B cell (primary cell): ENCODE data around the gene STMN3. TPM values are rescaled to one million over a fixed set of nuclear protein-coding genes. Genes with fewer than 3 reads are reported as not detected.

Experiments used
- ATAC-seq: fragments of 200-7000 bp; cut with Tn5 transposase; one replicate; pipeline ENCODE4 v1.10.0; 2021; ENCODE audit warnings: low read depth, mild to moderate bottlenecking, moderate number of reproducible peaks, moderate library complexity
- CTCF ChIA-PET: fragments of 350-600 bp; sonication (Branson Sonifier 250); formaldehyde crosslinking; loops from one replicate; lab custom pipeline; 2021; ENCODE audit warnings: antibody characterized with exemption, inconsistent platforms; lab: Charles Lee
- POLR2A ChIA-PET: fragments of 350-600 bp; sonication (Branson Sonifier 250); formaldehyde crosslinking; loops from one replicate; lab custom pipeline; 2021; ENCODE audit warnings: antibody characterized with exemption; lab: Charles Lee
- DNase-seq: peaks from one replicate; pipeline ENCODE4 v3.0.0; 2013
- H2AFZ ChIP-seq: 2 replicates; pipeline ENCODE4 v1.6.1; 2012; ENCODE audit warnings: mild to moderate bottlenecking, low read depth, low read length; ENCODE audit not compliant: insufficient read depth, poor library complexity, severe bottlenecking
- H3K27ac ChIP-seq, 2 donors: 1 replicate in 1 of 2; 2 replicates in 1 of 2; pipeline ENCODE4 v1.5.1; 2012 to 2013; ENCODE audit warnings: low read length in 2 of 2, mild to moderate bottlenecking in 2 of 2, moderate library complexity in 1 of 2
- H3K27me3 ChIP-seq, 4 experiments: fragments of 200-600 bp in 1 of 4; sonication (generic) in 1 of 4; replicated peaks in 1 of 4; 1 replicate in 2 of 4; 2 replicates in 2 of 4; pipeline versions ENCODE4 v1.6.1 to v1.7.0; 2013 to 2016; ENCODE audit warnings: low read length in 3 of 4, mild to moderate bottlenecking in 2 of 4, mixed read lengths in 1 of 4, moderate library complexity in 1 of 4; ENCODE audit not compliant: insufficient read depth in 4 of 4, control insufficient read depth in 3 of 4; ENCODE audit errors: control extremely low read depth in 1 of 4
- H3K36me3 ChIP-seq, 2 experiments: replicated peaks in 1 of 2; 1 replicate in 1 of 2; 2 replicates in 1 of 2; pipeline versions ENCODE4 v1.6.1 to v1.7.1; 2013; ENCODE audit warnings: low read length in 1 of 2; ENCODE audit not compliant: insufficient read depth in 2 of 2, control insufficient read depth in 1 of 2; ENCODE audit errors: control extremely low read depth in 1 of 2, extremely low read depth in 1 of 2
- H3K4me1 ChIP-seq, 2 donors: fragments of 200-600 bp in 1 of 2; sonication (generic) in 1 of 2; 1 replicate in 1 of 2; 2 replicates in 1 of 2; pipeline versions ENCODE4 v1.5.1 to v1.6.1; 2013 to 2017; ENCODE audit warnings: low read length in 2 of 2; ENCODE audit not compliant: control insufficient read depth in 2 of 2, insufficient read depth in 2 of 2
- H3K4me2 ChIP-seq: replicated peaks from 2 replicates; pipeline ENCODE3; 2012; ENCODE audit warnings: mild to moderate bottlenecking, low read depth, low read length; ENCODE audit not compliant: poor library complexity, severe bottlenecking
- H3K4me3 ChIP-seq, 5 experiments: fragments of 200-600 bp in 1 of 5; sonication (generic) in 1 of 5; 1 replicate in 3 of 5; 2 replicates in 2 of 5; pipeline versions ENCODE4 v1.5.1 to v1.7.0; 2011 to 2016; ENCODE audit warnings: low read length in 4 of 5, mild to moderate bottlenecking in 4 of 5, low read depth in 2 of 5, control low read depth in 1 of 5, moderate library complexity in 1 of 5; ENCODE audit not compliant: insufficient read depth in 1 of 5; ENCODE audit errors: control extremely low read depth in 1 of 5, extremely low read depth in 1 of 5
- H3K79me2 ChIP-seq: fragments of 200-600 bp; sonication (generic); one replicate; pipeline ENCODE4 v1.6.0; 2016; ENCODE audit warnings: low read length; ENCODE audit not compliant: control insufficient read depth, insufficient read depth
- H3K9ac ChIP-seq: fragments of 200-600 bp; sonication (generic); 2 replicates; pipeline ENCODE4 v1.6.1; 2017; ENCODE audit warnings: mild to moderate bottlenecking, low read length, moderate library complexity
- H3K9me3 ChIP-seq, 3 donors: one replicate each; pipeline versions ENCODE4 v1.6.1 to v1.7.1; 2013; ENCODE audit warnings: low read length in 2 of 3; ENCODE audit not compliant: control insufficient read depth in 2 of 3, insufficient read depth in 1 of 3; ENCODE audit errors: control extremely low read depth in 1 of 3
- H4K20me1 ChIP-seq: 2 replicates; pipeline ENCODE4 v1.6.0; 2012; ENCODE audit warnings: mild to moderate bottlenecking, low read length; ENCODE audit not compliant: insufficient read depth, control insufficient read depth, poor library complexity, severe bottlenecking
- H3K27ac Mint-ChIP-seq: one replicate; pipeline ENCODE4 v1.8.0; 2021; ENCODE audit warnings: mixed read lengths
- H3K27me3 Mint-ChIP-seq: one replicate; pipeline ENCODE4 v1.8.0; 2021; ENCODE audit warnings: mixed read lengths
- H3K4me1 Mint-ChIP-seq: one replicate; pipeline ENCODE4 v1.8.0; 2021; ENCODE audit warnings: mixed read lengths
- H3K4me3 Mint-ChIP-seq: one replicate; pipeline ENCODE4 v1.8.0; 2021; ENCODE audit warnings: mixed read lengths
- H3K9me3 Mint-ChIP-seq: one replicate; pipeline ENCODE4 v1.8.0; 2022; ENCODE audit warnings: mixed read lengths; ENCODE audit not compliant: insufficient read depth
- CTCF ChIP-seq: fragments of 200-600 bp; IDR thresholded peaks from one replicate; pipeline ENCODE4 v1.8.0; 2022; ENCODE audit warnings: antibody characterized with exemption, mild to moderate bottlenecking
- EZH2 ChIP-seq: IDR thresholded peaks from 2 replicates; pipeline ENCODE4 v1.6.1; 2012; ENCODE audit warnings: borderline replicate concordance, low read depth, mild to moderate bottlenecking, moderate library complexity, low read length; ENCODE audit not compliant: insufficient read depth, poor library complexity, severe bottlenecking
- WGBS: methylation state at CpG from one replicate; pipeline ENCODE4 v1.1.5; 2013; ENCODE audit warnings: missing lambda C conversion rate; ENCODE audit not compliant: insufficient coverage; 5-methylcytosine and 5-hydroxymethylcytosine counted together
- intact Hi-C: fragments of 100-400 bp; cut with micrococcal nuclease; formaldehyde crosslinking; loops from one replicate; pipeline ENCODE4 v1.10.0; 2022
- polyA plus RNA-seq: library from polyadenylated mRNA; depleted of rRNA; stranded (reverse); fragments of >200 nt; gene quantifications from 2 replicates; pipeline ENCODE4 v1.2.3, GENCODE V29; 2012
- total RNA-seq, 2 donors: library from RNA; stranded (reverse); fragments of 120-200 nt in 1 of 2; gene quantifications; 1 replicate in 1 of 2; 2 replicates in 1 of 2; pipeline versions ENCODE4 v1.2.3 to v1.2.4, GENCODE V29; 2013 to 2022

STMN3 gene
- total and polyA plus RNA-seq, 2 donors (not counting 1 experiment from before 2014, with no cell fraction given): 35.0 to 59.4 TPM

- Histone ChIP-seq H2AFZ (no peak overlapping the region), H3K9me3 (peaks cover 0 to 3% (median 0%) of the 10 kb centered on the region in 3 donors), H3K27me3 (no peaks in the 10 kb centered on the region), H3K27ac (no peak overlapping the region), H3K4me3 (no peak overlapping the region), H3K4me1 (peaks cover 0 to 6% of the 10 kb centered on the region in 2 donors), H3K79me2 (peaks cover 85% of the 10 kb centered on the region), H3K4me2 (no peak overlapping the region), H3K9ac (no peak overlapping the region), H3K36me3 (peaks cover 0 to 37% of the 10 kb centered on the region in 2 experiments), H4K20me1 (peaks cover 37% of the 10 kb centered on the region)
- intact Hi-C loops: no loop called here
- Mint-ChIP-seq H3K4me1 (peaks cover 11% of the 10 kb centered on the region), H3K9me3 (no peaks in the 10 kb centered on the region), H3K4me3 (no peak overlapping the region), H3K27me3 (no peaks in the 10 kb centered on the region), H3K27ac (no peak overlapping the region)
- WGBS: 94% methylated on average over 8 of the region's 8 CpGs
- DNase-seq (no peak), ATAC-seq (no peak)
- POLR2A ChIA-PET: interaction anchor here (0.5 kb wide), 1 partner anchor 16 kb away, joined by 6 read pairs; no protein-coding TSS in a partner anchor
- CTCF ChIA-PET: interaction anchor here (0.5 to 0.6 kb wide), 3 partner anchors 94 to 502 kb away, joined by 3 read pairs; no protein-coding TSS in a partner anchor
- TF ChIP-seq EZH2 (no peak), CTCF (no peak)
Measured at GRCh38 chr20:63617876-63618265, 35.4 kb downstream of the STMN3 start.

GRCh38 chr20:63617092-63617875, 35.9 kb downstream of the STMN3 start:
- peaks cover 11% of the 10 kb centered on the region for H3K4me1 Mint-ChIP-seq
- CTCF ChIA-PET: interaction anchor here (0.5 to 1.2 kb wide), 6 partner anchors 10 to 503 kb away, joined by 3 to 4 read pairs (median 3); partner anchors contain the start of gene GMEB2
- H3K9me3 ChIP-seq: peaks cover 0 to 3% (median 0%) of the 10 kb centered on the region in 3 donors
- no peak overlapping the region for H3K27ac ChIP-seq
- ATAC-seq (no peak), DNase-seq (no peak)
- H3K36me3 ChIP-seq: peaks cover 0 to 42% of the 10 kb centered on the region in 2 experiments
- peaks cover 0 to 6% of the 10 kb centered on the region in 2 donors for H3K4me1 ChIP-seq
- H3K9me3 Mint-ChIP-seq: no peaks in the 10 kb centered on the region
- H3K27ac Mint-ChIP-seq: no peak overlapping the region
- POLR2A ChIA-PET: interaction anchor here (0.5 kb wide), 2 partner anchors 17 to 27 kb away, joined by 3 to 6 read pairs; no protein-coding TSS in a partner anchor
- 96% methylated on average over 41 of the region's 41 CpGs for WGBS
- H2AFZ ChIP-seq: no peak overlapping the region
- no peak overlapping the region for H3K4me3 ChIP-seq
- H3K4me3 Mint-ChIP-seq: no peak overlapping the region
- H3K27me3 ChIP-seq: no peaks in the 10 kb centered on the region
- no peaks in the 10 kb centered on the region for H3K27me3 Mint-ChIP-seq
- TF ChIP-seq EZH2: no peak
- no peak for TF ChIP-seq CTCF
- peaks cover 41% of the 10 kb centered on the region for H4K20me1 ChIP-seq
- no peak overlapping the region for H3K9ac ChIP-seq
- H3K4me2 ChIP-seq: no peak overlapping the region
- H3K79me2 ChIP-seq: peaks cover 85% of the 10 kb centered on the region
- intact Hi-C loops: no loop called here
